Urinary bladder (tissue), 4 donors: ENCODE results near the gene SOCS3. TPM values are rescaled to one million over a fixed set of nuclear protein-coding genes. Genes with fewer than 3 reads are reported as not detected.
"Not testable (repeated sequence)": the region's sequence is repeated elsewhere in the genome, so short reads cannot be mapped to it uniquely, and the experiment has no call there.

Experiments
- DNase-seq: peaks from one replicate; pipeline ENCODE4 v3.0.0-alpha.2; 2015; ENCODE audit errors: extremely low spot score
- H3K27ac ChIP-seq: one replicate; pipeline ENCODE4 v1.5.1; 2013; ENCODE audit warnings: low read depth, mild to moderate bottlenecking, moderate library complexity
- H3K36me3 ChIP-seq: one replicate; pipeline ENCODE4 v1.6.1; 2013; ENCODE audit warnings: mild to moderate bottlenecking, moderate library complexity; ENCODE audit not compliant: insufficient read depth
- H3K4me1 ChIP-seq: one replicate; pipeline ENCODE4 v1.6.1; 2013; ENCODE audit warnings: mild to moderate bottlenecking, moderate library complexity; ENCODE audit not compliant: insufficient read depth
- H3K4me3 ChIP-seq: one replicate; pipeline ENCODE4 v1.5.1; 2013; ENCODE audit warnings: low read depth, low read length
- WGBS: extraction: QIAGEN DNeasy Blood & Tissue Kit; methylation state at CpG from one replicate; pipeline ENCODE4 v1.1.7; 2013; 5-methylcytosine and 5-hydroxymethylcytosine counted together
- polyA plus RNA-seq: library from polyadenylated mRNA; stranded (reverse); fragments of 200-250 nt; gene quantifications from one replicate; pipeline ENCODE4 v1.2.3, GENCODE V29; 2013
- total RNA-seq: library from RNA; depleted of rRNA; stranded (reverse); fragments of >200 nt; gene quantifications from one replicate; pipeline ENCODE4 v1.2.3, GENCODE V29; 2014
- donor health status: healthy with polysubstance abuse.
- donor health status: healthy.

The SOCS3 gene
- total and polyA plus RNA-seq, 2 donors, result 16.5 to 152 TPM

GRCh38 chr17:78317794-78318400 lies 42.0 kb downstream of the SOCS3 start:
- Histone ChIP-seq H3K4me3 (no peak overlapping the region), H3K4me1 (no peaks in the 10 kb centered on the region), H3K36me3 (no peaks in the 10 kb centered on the region), H3K27ac (no peak overlapping the region)
- DNase-seq, result no peak
- 86% methylated on average over 10 of the region's 10 CpGs for WGBS

GRCh38 chr17:78316867-78317789 lies 42.7 kb downstream of the SOCS3 start:
- no peak for DNase-seq
- Histone ChIP-seq H3K4me1 (no peaks in the 10 kb centered on the region), H3K36me3 (no peaks in the 10 kb centered on the region), H3K27ac (peak overlapping the region; percentile 82), H3K4me3 (no peak overlapping the region)
- 64% methylated on average over 20 of the region's 20 CpGs for WGBS

GRCh38 chr17:78316115-78316866 lies 43.6 kb downstream of the SOCS3 start:
- Histone ChIP-seq H3K27ac (peak overlapping the region; percentile 82), H3K4me3 (no peak overlapping the region), H3K36me3 (no peaks in the 10 kb centered on the region), H3K4me1 (no peaks in the 10 kb centered on the region)
- WGBS, result 75% methylated on average over 22 of the region's 22 CpGs
- no peak for DNase-seq

- no peak overlapping the region for H3K4me3 ChIP-seq
- WGBS, result 33% methylated on average over 12 of the region's 12 CpGs
- H3K27ac ChIP-seq, result peak overlapping the region; percentile 84
- H3K4me1 ChIP-seq, result no peaks in the 10 kb centered on the region
- DNase-seq, result no peak
- H3K36me3 ChIP-seq, result no peaks in the 10 kb centered on the region
These were observed 44.3 kb downstream of the SOCS3 start for GRCh38 chr17:78315355-78316114.

GRCh38 chr17:78314683-78315354 lies 45.1 kb downstream of the SOCS3 start:
- DNase-seq, result no peak
- Histone ChIP-seq H3K36me3 (no peaks in the 10 kb centered on the region), H3K4me1 (no peaks in the 10 kb centered on the region), H3K4me3 (no peak overlapping the region), H3K27ac (peak overlapping the region; percentile 84)
- 88% methylated on average over 12 of the region's 12 CpGs for WGBS

- no peak for DNase-seq
- H3K4me3 ChIP-seq, result peak overlapping the region; percentile 41
- 3% methylated on average over 80 of the region's 80 CpGs for WGBS
- H3K27ac ChIP-seq, result peak overlapping the region; percentile 69
- H3K36me3 ChIP-seq, result no peaks in the 10 kb centered on the region
- H3K4me1 ChIP-seq, result no peaks in the 10 kb centered on the region
These were observed 45.9 kb downstream of the SOCS3 start for GRCh38 chr17:78313735-78314648.

GRCh38 chr17:78309659-78310255 lies 50.1 kb downstream of the SOCS3 start:
- H3K27ac ChIP-seq, H3K4me1 ChIP-seq, DNase-seq, H3K4me3 ChIP-seq, H3K36me3 ChIP-seq: not testable (repeated sequence)
- WGBS, result 94% methylated on average over 12 of the region's 12 CpGs

GRCh38 chr17:78307887-78308638 lies 51.8 kb downstream of the SOCS3 start:
- WGBS, result 89% methylated on average over 13 of the region's 13 CpGs
- H3K4me3 ChIP-seq, result no peak overlapping the region
- H3K27ac ChIP-seq, result no peak overlapping the region
- no peak for DNase-seq
- no peaks in the 10 kb centered on the region for H3K36me3 ChIP-seq
- H3K4me1 ChIP-seq, result no peaks in the 10 kb centered on the region

GRCh38 chr17:78306913-78307312 lies 53.0 kb downstream of the SOCS3 start:
- Histone ChIP-seq H3K4me3 (no peak overlapping the region), H3K27ac (no peak overlapping the region), H3K36me3 (no peaks in the 10 kb centered on the region), H3K4me1 (no peaks in the 10 kb centered on the region)
- DNase-seq, result no peak
- 80% methylated on average over 1 of the region's 1 CpG for WGBS
